CD4-positive, alpha-beta T cell treated with Interleukin-1 beta for 1 hour (primary cell): Measurements from ENCODE around the gene NUP50.
A peak's percentile ranks its signal among the peaks of the same experiment; 100 is the strongest.

Experiments used
- DNase-seq, 2 donors: peaks; one replicate each; pipeline ENCODE4 v3.0.0-alpha.2; 2020 to 2022

NUP50 gene

GRCh38 chr22:45211435-45211834 lies 47.7 kb downstream of the NUP50 start:
- DNase-seq: no peak

GRCh38 chr22:45211848-45212247 lies 48.1 kb downstream of the NUP50 start:
- DNase-seq: no peak

- DNase-seq: no peak
Measured at GRCh38 chr22:45212306-45212709, 48.6 kb downstream of the NUP50 start.

GRCh38 chr22:45212992-45213751 lies 49.4 kb downstream of the NUP50 start:
- peak in 1 of 2 donors; percentile 22 for DNase-seq

- DNase-seq: no peak
Measured at GRCh38 chr22:45216133-45217003, 52.6 kb downstream of the NUP50 start.

- DNase-seq: no peak
Measured at GRCh38 chr22:45217345-45217744, 53.6 kb downstream of the NUP50 start.

- DNase-seq: no peak
Measured at GRCh38 chr22:45217806-45218205, 54.1 kb downstream of the NUP50 start.

- peak; percentile 18 to 39 for DNase-seq
Measured at GRCh38 chr22:45218976-45219375, 55.3 kb downstream of the NUP50 start.

- DNase-seq: no peak
Measured at GRCh38 chr22:45221201-45221600, 57.5 kb downstream of the NUP50 start.

- no peak for DNase-seq
Measured at GRCh38 chr22:45223304-45224117, 59.8 kb downstream of the NUP50 start.

- DNase-seq: no peak
Measured at GRCh38 chr22:45224331-45224730, 60.6 kb downstream of the NUP50 start.

- DNase-seq: no peak
Measured at GRCh38 chr22:45224988-45225731, 61.4 kb downstream of the NUP50 start.

- DNase-seq: peak in 1 of 2 donors; percentile 59
Measured at GRCh38 chr22:45225732-45226502, 62.2 kb downstream of the NUP50 start.

GRCh38 chr22:45226503-45227186 lies 62.9 kb downstream of the NUP50 start:
- DNase-seq: peak in 1 of 2 donors; percentile 43

GRCh38 chr22:45227645-45228400 lies 64.1 kb downstream of the NUP50 start:
- DNase-seq: peak in 1 of 2 donors; percentile 25

GRCh38 chr22:45228401-45228754 lies 64.7 kb downstream of the NUP50 start:
- DNase-seq: peak in 1 of 2 donors; percentile 19

- DNase-seq: no peak
Measured at GRCh38 chr22:45229181-45229580, 65.5 kb downstream of the NUP50 start.

- DNase-seq: peak in 1 of 2 donors; percentile 24
Measured at GRCh38 chr22:45230026-45230721, 66.4 kb downstream of the NUP50 start.

- DNase-seq: no peak
Measured at GRCh38 chr22:45231293-45231692, 67.6 kb downstream of the NUP50 start.

- DNase-seq: no peak
Measured at GRCh38 chr22:45233386-45233785, 69.7 kb downstream of the NUP50 start.
